8988T (cell line): Measurements from ENCODE around the gene MMP25.

Experiments
- DNase-seq: peaks from one replicate; pipeline ENCODE4 v3.0.0; 2011

MMP25 gene

GRCh38 chr16:3045758-3046640 lies at the start of gene MMP25:
TSS of gene MMP25 (plus strand) at chr16:3046561. CDS start at chr16:3046918, 357 bp downstream.
- DNase-seq: peak; percentile 73

GRCh38 chr16:2999929-3000328 lies 46.4 kb upstream of the MMP25 start:
- DNase-seq: no peak

- DNase-seq: no peak
Observed at GRCh38 chr16:3000540-3000939, 45.8 kb upstream of the MMP25 start.

GRCh38 chr16:3001316-3001715 lies 45.0 kb upstream of the MMP25 start:
- DNase-seq: no peak

- peak; percentile 91 for DNase-seq
Observed at GRCh38 chr16:3003582-3004270, 42.6 kb upstream of the MMP25 start.

- DNase-seq: no peak
Observed at GRCh38 chr16:3004319-3004718, 42.0 kb upstream of the MMP25 start.

GRCh38 chr16:3004781-3005284 lies 41.5 kb upstream of the MMP25 start:
- no peak for DNase-seq

- DNase-seq: no peak
Observed at GRCh38 chr16:3007059-3007956, 39.1 kb upstream of the MMP25 start.

- no peak for DNase-seq
Observed at GRCh38 chr16:3007957-3008689, 38.2 kb upstream of the MMP25 start.

GRCh38 chr16:3008690-3009037 lies 37.7 kb upstream of the MMP25 start:
- no peak for DNase-seq

- no peak for DNase-seq
Observed at GRCh38 chr16:3009568-3010390, 36.6 kb upstream of the MMP25 start.

- no peak for DNase-seq
Observed at GRCh38 chr16:3010510-3010909, 35.9 kb upstream of the MMP25 start.

GRCh38 chr16:3012246-3012645 lies 34.1 kb upstream of the MMP25 start:
- DNase-seq: no peak

- no peak for DNase-seq
Observed at GRCh38 chr16:3012828-3013420, 33.4 kb upstream of the MMP25 start, which contains the start of gene CLDN9. TSS of gene CLDN9 (plus strand) at chr16:3012923. CDS start at chr16:3013363, 440 bp downstream.

GRCh38 chr16:3013491-3013951 lies 32.8 kb upstream of the MMP25 start:
- no peak for DNase-seq

- DNase-seq: no peak
Observed at GRCh38 chr16:3013998-3014690, 32.2 kb upstream of the MMP25 start.

- no peak for DNase-seq
Observed at GRCh38 chr16:3014971-3015370, 31.4 kb upstream of the MMP25 start.

- no peak for DNase-seq
Observed at GRCh38 chr16:3015865-3016521, 30.4 kb upstream of the MMP25 start.

- DNase-seq: no peak
Observed at GRCh38 chr16:3017344-3017743, 29.0 kb upstream of the MMP25 start.
